Measurements from ENCODE around the gene SLC38A5. TPM values are rescaled to one million over a fixed set of nuclear protein-coding genes. Genes with fewer than 3 reads are reported as not detected.

The SLC38A5 gene
- total and polyA plus RNA-seq, 8 donors: 21.2 to 70.7 (median 38.6) TPM

DNA sequence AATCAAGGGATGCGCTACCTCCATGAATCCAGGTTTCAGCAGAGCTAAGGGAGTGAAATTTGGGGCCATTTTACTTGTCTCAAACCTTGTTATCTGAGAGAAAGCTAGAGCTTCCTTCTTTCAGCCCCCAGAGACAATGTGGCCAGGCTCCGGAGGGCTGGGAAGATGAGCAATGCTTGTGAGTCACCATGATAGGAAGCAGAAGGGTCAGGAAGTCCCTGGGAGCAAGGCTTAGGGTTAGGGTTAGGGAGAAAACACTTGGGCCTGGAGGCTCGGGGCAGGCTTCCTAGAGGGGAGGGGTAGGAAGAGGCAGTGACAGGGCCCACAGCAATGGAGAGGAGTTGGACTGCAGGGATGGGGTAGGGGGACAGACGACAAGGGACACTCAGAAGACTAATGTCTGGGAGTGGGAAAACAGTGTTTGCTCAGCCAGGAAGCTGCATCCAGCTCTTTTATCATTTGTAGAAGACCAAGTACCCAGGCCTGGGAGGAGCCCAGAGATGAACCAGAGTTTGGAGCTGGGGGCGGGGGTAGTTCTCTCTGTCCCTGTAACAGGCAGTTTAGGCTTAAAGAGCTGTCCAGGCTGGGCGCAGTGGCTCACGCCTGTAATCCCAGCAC lies 22.3 kb upstream of the SLC38A5 start:
- H3K4me3 ChIP-seq: no peak overlapping the region
- DNase-seq (no peak), ATAC-seq (peak; percentile 32)
- intact Hi-C loops (cut with DNase I): no loop called here
- no peaks in the 10 kb centered on the region for H3K36me3 ChIP-seq
- no peaks in the 10 kb centered on the region for H3K27me3 ChIP-seq
- no peaks in the 10 kb centered on the region for H3K9me3 ChIP-seq
- H3K27ac ChIP-seq: no peak overlapping the region
- TF ChIP-seq, protein P1, sequence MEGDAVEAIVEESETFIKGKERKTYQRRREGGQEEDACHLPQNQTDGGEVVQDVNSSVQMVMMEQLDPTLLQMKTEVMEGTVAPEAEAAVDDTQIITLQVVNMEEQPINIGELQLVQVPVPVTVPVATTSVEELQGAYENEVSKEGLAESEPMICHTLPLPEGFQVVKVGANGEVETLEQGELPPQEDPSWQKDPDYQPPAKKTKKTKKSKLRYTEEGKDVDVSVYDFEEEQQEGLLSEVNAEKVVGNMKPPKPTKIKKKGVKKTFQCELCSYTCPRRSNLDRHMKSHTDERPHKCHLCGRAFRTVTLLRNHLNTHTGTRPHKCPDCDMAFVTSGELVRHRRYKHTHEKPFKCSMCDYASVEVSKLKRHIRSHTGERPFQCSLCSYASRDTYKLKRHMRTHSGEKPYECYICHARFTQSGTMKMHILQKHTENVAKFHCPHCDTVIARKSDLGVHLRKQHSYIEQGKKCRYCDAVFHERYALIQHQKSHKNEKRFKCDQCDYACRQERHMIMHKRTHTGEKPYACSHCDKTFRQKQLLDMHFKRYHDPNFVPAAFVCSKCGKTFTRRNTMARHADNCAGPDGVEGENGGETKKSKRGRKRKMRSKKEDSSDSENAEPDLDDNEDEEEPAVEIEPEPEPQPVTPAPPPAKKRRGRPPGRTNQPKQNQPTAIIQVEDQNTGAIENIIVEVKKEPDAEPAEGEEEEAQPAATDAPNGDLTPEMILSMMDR (IDR thresholded peaks at IDR 0.05): no peak
- no peaks in the 10 kb centered on the region for H3K4me1 ChIP-seq

DNA sequence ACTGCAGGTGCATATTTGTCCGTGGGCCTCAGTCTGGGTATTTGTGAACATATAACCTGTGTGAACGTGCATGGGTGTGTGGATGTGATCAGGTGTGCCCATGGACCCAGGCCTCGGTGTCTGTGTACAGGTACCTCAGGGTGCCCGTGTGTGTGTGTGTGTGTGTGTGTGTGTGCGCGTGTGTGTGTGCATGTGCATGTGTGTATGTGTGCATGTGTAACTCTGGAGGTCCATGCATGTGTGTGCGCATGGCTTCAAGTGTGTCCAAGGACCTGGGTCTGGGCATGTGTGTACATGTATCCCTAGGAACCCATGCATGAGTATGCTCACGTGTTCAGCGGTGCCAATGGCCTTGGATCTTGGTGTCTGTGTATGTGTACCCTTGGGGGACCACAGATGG lies 21.7 kb upstream of the SLC38A5 start:
- DNase-seq: no peak
- H3K9me3 ChIP-seq: no peaks in the 10 kb centered on the region
- no peaks in the 10 kb centered on the region for H3K36me3 ChIP-seq
- TF ChIP-seq, protein P1 (IDR thresholded peaks at IDR 0.05): no peak
- H3K27ac ChIP-seq: no peak overlapping the region
- H3K4me1 ChIP-seq: no peaks in the 10 kb centered on the region
- no peak overlapping the region for H3K4me3 ChIP-seq
- no peaks in the 10 kb centered on the region for H3K27me3 ChIP-seq
- intact Hi-C loops (cut with DNase I): no loop called here
- ATAC-seq: no peak

DNA sequence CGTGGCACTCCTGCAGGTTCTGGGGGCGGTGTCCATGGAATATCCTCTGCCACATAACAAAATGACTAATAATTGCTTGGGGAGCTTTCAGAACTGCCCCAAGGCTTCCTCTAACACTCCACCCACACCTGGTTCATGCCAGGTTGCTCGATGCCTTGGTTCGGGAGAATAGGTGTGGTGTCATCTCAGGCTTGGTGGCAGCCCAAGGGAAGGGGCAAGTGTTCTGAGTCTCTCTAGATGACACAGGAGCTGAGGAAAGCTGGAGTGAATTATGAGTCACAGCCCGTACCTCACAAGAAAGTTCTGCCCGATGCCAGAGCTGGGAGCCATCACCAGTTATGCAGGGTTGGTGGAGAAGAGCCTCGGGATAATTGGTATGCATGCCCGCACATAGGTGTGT lies 20.6 kb upstream of the SLC38A5 start:
- H3K4me1 ChIP-seq: no peaks in the 10 kb centered on the region
- no peaks in the 10 kb centered on the region for H3K9me3 ChIP-seq
- ATAC-seq: no peak
- TF ChIP-seq, protein P1 (IDR thresholded peaks at IDR 0.05): no peak
- DNase-seq: no peak
- H3K27ac ChIP-seq: no peak overlapping the region
- H3K4me3 ChIP-seq: no peak overlapping the region
- no peaks in the 10 kb centered on the region for H3K27me3 ChIP-seq
- intact Hi-C loops (cut with DNase I): no loop called here
- H3K36me3 ChIP-seq: peaks cover 0 to 5% of the 10 kb centered on the region in 2 donors

- intact Hi-C loops (cut with DNase I): no loop called here
- H3K36me3 ChIP-seq: peaks cover 0 to 6% of the 10 kb centered on the region in 2 donors
- TF ChIP-seq, protein P1 (IDR thresholded peaks at IDR 0.05): no peak
- no peak for DNase-seq
- no peaks in the 10 kb centered on the region for H3K27me3 ChIP-seq
- no peak overlapping the region for H3K27ac ChIP-seq
- H3K9me3 ChIP-seq: no peaks in the 10 kb centered on the region
- H3K4me3 ChIP-seq: no peak overlapping the region
- no peaks in the 10 kb centered on the region for H3K4me1 ChIP-seq
- ATAC-seq: no peak
These were observed 19.8 kb upstream of the SLC38A5 start for GRCh38 chrX:48489892-48490291.

DNA sequence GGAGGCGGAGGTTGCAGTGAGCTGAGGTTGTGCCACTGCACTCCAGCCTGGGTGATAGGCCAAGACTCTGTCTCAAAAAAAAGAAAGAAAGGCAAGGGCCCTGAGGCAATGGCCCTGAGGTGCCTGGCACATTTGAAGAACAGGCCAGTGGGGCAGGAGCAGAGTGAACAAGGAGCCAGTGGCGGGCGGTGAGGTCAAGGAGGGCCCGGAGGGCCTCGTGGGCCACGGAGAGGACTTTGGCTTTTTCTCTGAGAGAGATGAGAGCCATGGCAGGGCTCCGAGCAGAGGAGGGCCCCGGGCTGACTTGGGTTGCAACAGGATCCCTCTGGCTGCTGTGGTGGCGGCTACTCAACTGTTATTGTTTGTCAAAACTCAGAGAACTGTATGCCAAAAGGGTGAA lies 19.2 kb upstream of the SLC38A5 start:
- Histone ChIP-seq H3K4me3 (no peak overlapping the region), H3K9me3 (no peaks in the 10 kb centered on the region), H3K27me3 (no peaks in the 10 kb centered on the region), H3K4me1 (no peaks in the 10 kb centered on the region), H3K27ac (no peak overlapping the region), H3K36me3 (peaks cover 0 to 12% of the 10 kb centered on the region in 2 donors)
- intact Hi-C loops (cut with DNase I): no loop called here
- TF ChIP-seq, protein P1 (IDR thresholded peaks at IDR 0.05): no peak
- ATAC-seq (no peak), DNase-seq (no peak)
